GM18870 (cell line): ENCODE measurements around the gene CNOT8.
"Not testable (repeated sequence)": the region's sequence is repeated elsewhere in the genome, so short reads cannot be mapped to it uniquely, and the experiment has no call there.

ENCODE experiments used
- ATAC-seq: cut with Tn5 transposase; IDR thresholded peaks from one replicate; pipeline ENCODE4 v1.9.1; 2021; ENCODE audit warnings: moderate library complexity; ENCODE audit not compliant: unreplicated experiment

CNOT8 gene

GRCh38 chr5:154834053-154834452 lies 24.4 kb upstream of the CNOT8 start:
- no peak for ATAC-seq

GRCh38 chr5:154835701-154836052 lies 22.8 kb upstream of the CNOT8 start:
- ATAC-seq = not testable (repeated sequence)

- ATAC-seq = no peak
Measured at GRCh38 chr5:154836225-154836624, 22.2 kb upstream of the CNOT8 start.

GRCh38 chr5:154837009-154837901 lies 21.2 kb upstream of the CNOT8 start:
- no peak for ATAC-seq

GRCh38 chr5:154840435-154841272 lies 17.8 kb upstream of the CNOT8 start:
- ATAC-seq = no peak

- ATAC-seq = no peak
Measured at GRCh38 chr5:154841273-154841661, 17.2 kb upstream of the CNOT8 start.

- no peak for ATAC-seq
Measured at GRCh38 chr5:154842689-154843530, 15.5 kb upstream of the CNOT8 start.

GRCh38 chr5:154844809-154845208 lies 13.6 kb upstream of the CNOT8 start:
- ATAC-seq = no peak

GRCh38 chr5:154849264-154849785 lies 9.1 kb upstream of the CNOT8 start:
- ATAC-seq = no peak

- no peak for ATAC-seq
Measured at GRCh38 chr5:154849791-154850201, 8.6 kb upstream of the CNOT8 start.

GRCh38 chr5:154850255-154851062 lies 8.0 kb upstream of the CNOT8 start, which contains the start of gene FAXDC2:
FAXDC2 (minus strand) TSS chr5:154850603; CDS start chr5:154838178, 12,425 bp downstream.
- no peak for ATAC-seq

- no peak for ATAC-seq
Measured at GRCh38 chr5:154851351-154851750, 7.1 kb upstream of the CNOT8 start.

GRCh38 chr5:154857530-154858296 lies 714 bp upstream of the CNOT8 start:
- peak; percentile 57 for ATAC-seq

GRCh38 chr5:154858972-154859871 lies 795 bp downstream of the CNOT8 start:
- ATAC-seq = no peak

GRCh38 chr5:154860123-154860522 lies 1.7 kb downstream of the CNOT8 start:
- no peak for ATAC-seq

GRCh38 chr5:154860765-154861164 lies 2.3 kb downstream of the CNOT8 start:
- ATAC-seq = no peak

GRCh38 chr5:154861946-154862345 lies 3.5 kb downstream of the CNOT8 start:
- no peak for ATAC-seq

GRCh38 chr5:154862766-154863165 lies 4.3 kb downstream of the CNOT8 start:
- ATAC-seq = no peak
